Liver (tissue), 9 donors: Measurements from ENCODE around the gene TSR1. TPM values are rescaled to one million over a fixed set of nuclear protein-coding genes. Genes with fewer than 3 reads are reported as not detected.

ENCODE experiments used
- DNase-seq: peaks from one replicate; pipeline ENCODE4 v3.0.0-alpha.2; 2017; ENCODE audit warnings: low spot score
- H3K27ac ChIP-seq, 2 donors: one replicate each; pipeline ENCODE4 v1.7.0; 2013; ENCODE audit warnings: inconsistent platforms in 2 of 2, low read length in 2 of 2, control low read depth in 1 of 2, low read depth in 1 of 2, mild to moderate bottlenecking in 1 of 2
- H3K27me3 ChIP-seq, 4 donors: one replicate each; pipeline versions ENCODE4 v1.6.1 to v1.7.0; 2013; ENCODE audit warnings: low read length in 3 of 4, inconsistent platforms in 1 of 4, mild to moderate bottlenecking in 1 of 4, moderate library complexity in 1 of 4; ENCODE audit not compliant: control insufficient read depth in 4 of 4, insufficient read depth in 4 of 4
- H3K36me3 ChIP-seq, 4 donors: one replicate each; pipeline versions ENCODE4 v1.6.1 to v1.7.0; 2013; ENCODE audit warnings: low read length in 3 of 4, mild to moderate bottlenecking in 3 of 4, low read depth in 1 of 4, moderate library complexity in 1 of 4; ENCODE audit not compliant: control insufficient read depth in 4 of 4, insufficient read depth in 3 of 4
- H3K4me1 ChIP-seq, 4 donors: one replicate each; pipeline versions ENCODE4 v1.6.1 to v1.7.0; 2013; ENCODE audit warnings: low read length in 3 of 4, mild to moderate bottlenecking in 3 of 4, moderate library complexity in 1 of 4; ENCODE audit not compliant: control insufficient read depth in 4 of 4, insufficient read depth in 4 of 4
- H3K4me3 ChIP-seq, 3 donors: one replicate each; pipeline versions ENCODE4 v1.6.1 to v1.7.0; 2013; ENCODE audit warnings: low read length in 3 of 3, control low read depth in 1 of 3, low read depth in 1 of 3, mild to moderate bottlenecking in 1 of 3
- H3K9ac ChIP-seq, 2 donors: one replicate each; pipeline ENCODE4 v1.7.0; 2013; ENCODE audit warnings: low read length in 2 of 2, mild to moderate bottlenecking in 2 of 2, moderate library complexity in 2 of 2, control low read depth in 1 of 2, low read depth in 1 of 2
- H3K9me3 ChIP-seq, 4 donors: one replicate each; pipeline versions ENCODE4 v1.6.1 to v1.7.0; 2013; ENCODE audit warnings: low read length in 3 of 4; ENCODE audit not compliant: control insufficient read depth in 4 of 4
- CTCF ChIP-seq: fragments of 150-350 bp; IDR thresholded peaks from 2 replicates; pipeline ENCODE4 v1.5.1; 2017; ENCODE audit warnings: improper control_type of control experiment, low read depth, low read length; ENCODE audit not compliant: missing input control
- EGR1 ChIP-seq, 2 donors: IDR thresholded peaks; 2 replicates each; pipeline ENCODE4 v1.6.1; 2016 to 2018; ENCODE audit warnings: antibody characterized with exemption in 2 of 2, low read depth in 2 of 2
- FOXA1 ChIP-seq: IDR thresholded peaks from 2 replicates; pipeline ENCODE4 v1.6.1; 2016; ENCODE audit warnings: antibody characterized with exemption
- FOXA2 ChIP-seq: IDR thresholded peaks from 2 replicates; pipeline ENCODE4 v1.6.1; 2016; ENCODE audit warnings: antibody characterized with exemption
- HNF4A ChIP-seq, 2 donors: conservative IDR thresholded peaks; 2 replicates each; pipeline ENCODE4 v1.6.1; 2016; ENCODE audit warnings: antibody characterized with exemption in 2 of 2, mild to moderate bottlenecking in 2 of 2
- HNF4G ChIP-seq: IDR thresholded peaks from 2 replicates; pipeline ENCODE4 v1.6.1; 2016; ENCODE audit warnings: antibody characterized with exemption
- JUND ChIP-seq, 2 donors: IDR thresholded peaks; 2 replicates each; pipeline ENCODE4 v1.6.1; 2016; ENCODE audit warnings: antibody characterized with exemption in 2 of 2
- NR2F2 ChIP-seq: IDR thresholded peaks from 2 replicates; pipeline ENCODE4 v1.6.1; 2016; ENCODE audit warnings: antibody characterized with exemption
- RAD21 ChIP-seq, 2 donors: IDR thresholded peaks; 2 replicates each; pipeline ENCODE4 v1.6.1; 2016; ENCODE audit warnings: antibody characterized with exemption in 2 of 2, mild to moderate bottlenecking in 2 of 2
- REST ChIP-seq: IDR thresholded peaks from 2 replicates; pipeline ENCODE4 v1.6.1; 2016; ENCODE audit warnings: antibody characterized with exemption, mild to moderate bottlenecking
- RXRA ChIP-seq, 2 donors: IDR thresholded peaks; 2 replicates each; pipeline ENCODE4 v1.6.1; 2017 to 2018; ENCODE audit warnings: antibody characterized with exemption in 2 of 2, mild to moderate bottlenecking in 1 of 2
- SP1 ChIP-seq: IDR thresholded peaks from 2 replicates; pipeline ENCODE4 v1.6.1; 2018; ENCODE audit warnings: antibody characterized with exemption, mild to moderate bottlenecking
- TAF1 ChIP-seq: conservative IDR thresholded peaks from 2 replicates; pipeline ENCODE4 v1.6.1; 2016; ENCODE audit warnings: antibody characterized with exemption, mild to moderate bottlenecking
- YY1 ChIP-seq: IDR thresholded peaks from 2 replicates; pipeline ENCODE4 v1.6.1; 2016; ENCODE audit warnings: antibody characterized with exemption, mild to moderate bottlenecking
- ZBTB33 ChIP-seq: IDR thresholded peaks from 2 replicates; pipeline ENCODE4 v1.6.1; 2016; ENCODE audit warnings: antibody characterized with exemption
- WGBS: extraction: QIAGEN DNeasy Blood & Tissue Kit; methylation state at CpG from one replicate; pipeline ENCODE4 v1.1.7; 2013; 5-methylcytosine and 5-hydroxymethylcytosine counted together
- polyA plus RNA-seq, 2 donors: library from polyadenylated mRNA; stranded (reverse) in 1 of 2; unstranded in 1 of 2; fragments of 200-250 nt in 1 of 2; fragments of >200 nt in 1 of 2; fragmentation: Nextera tagmentation in 1 of 2; extraction: Ambion mirVana in 1 of 2; gene quantifications; one replicate each; pipeline versions ENCODE4 v1.2.1 to v1.2.3, GENCODE V29; 2013 to 2015
- total RNA-seq, 2 donors: library from RNA; depleted of rRNA; stranded (reverse); fragments of >200 nt; gene quantifications; one replicate each; pipeline ENCODE4 v1.2.3, GENCODE V29; 2014
- donor health status: healthy.
- donor health status: healthy.
- donor health status: healthy.
- donor health status: healthy.
- donor health status: healthy.

The TSR1 gene
- total and polyA plus RNA-seq, 4 donors = 6.5 to 27.0 (median 13.8) TPM

- no peaks in the 10 kb centered on the region for H3K27me3 ChIP-seq
- peak overlapping the region; percentile 73 to 85 for H3K27ac ChIP-seq
- no peak for DNase-seq
- WGBS = 40% methylated on average over 6 of the region's 6 CpGs
- peak; percentile 79 to 83 for TF ChIP-seq JUND (IDR thresholded peaks at IDR 0.05)
- TF ChIP-seq REST = no peak
- peak; percentile 11 for TF ChIP-seq FOXA1
- TF ChIP-seq SP1 = peak; percentile 42
- TF ChIP-seq EGR1 (IDR thresholded peaks at IDR 0.05; ENCODE audit: low read depth in 2 of 2) = no peak
- TF ChIP-seq RXRA (IDR thresholded peaks at IDR 0.05) = peak; percentile 6 to 18
- no peak for TF ChIP-seq TAF1
- peak; percentile 49 for TF ChIP-seq FOXA2
- TF ChIP-seq HNF4A (conservative IDR thresholded peaks at IDR 0.05) = peak; percentile 59 to 63
- H3K9me3 ChIP-seq = no peaks in the 10 kb centered on the region
- no peak overlapping the region for H3K4me3 ChIP-seq
- H3K9ac ChIP-seq = peak overlapping the region; percentile 15 to 74
- H3K36me3 ChIP-seq = no peaks in the 10 kb centered on the region
- H3K4me1 ChIP-seq = peaks cover 0 to 11% (median 7%) of the 10 kb centered on the region in 4 donors
Measured at GRCh38 chr17:2309338-2310154, 26.7 kb downstream of the TSR1 start.

GRCh38 chr17:2304931-2305330, 31.3 kb downstream of the TSR1 start:
- Histone ChIP-seq H3K36me3 (peaks cover 0 to 3% (median 0%) of the 10 kb centered on the region in 4 donors), H3K27me3 (no peaks in the 10 kb centered on the region), H3K9me3 (no peaks in the 10 kb centered on the region), H3K9ac (no peak overlapping the region), H3K27ac (no peak overlapping the region), H3K4me3 (no peak overlapping the region), H3K4me1 (peaks cover 0 to 21% (median 16%) of the 10 kb centered on the region in 4 donors)
- 91% methylated on average over 4 of the region's 4 CpGs for WGBS
- no peak for TF ChIP-seq FOXA1
- TF ChIP-seq CTCF = no peak
- no peak for TF ChIP-seq FOXA2
- no peak for TF ChIP-seq YY1
- TF ChIP-seq SP1 = no peak
- TF ChIP-seq EGR1 (IDR thresholded peaks at IDR 0.05; ENCODE audit: low read depth in 2 of 2) = no peak
- TF ChIP-seq HNF4G = no peak
- no peak for TF ChIP-seq JUND (IDR thresholded peaks at IDR 0.05)
- no peak for TF ChIP-seq REST
- TF ChIP-seq ZBTB33 = no peak
- no peak for TF ChIP-seq NR2F2
- TF ChIP-seq HNF4A (conservative IDR thresholded peaks at IDR 0.05) = no peak
- TF ChIP-seq RAD21 (IDR thresholded peaks at IDR 0.05) = no peak
- DNase-seq = no peak
